Measurements from ENCODE around the gene KIF15.

- TF ChIP-seq CTCF (IDR thresholded peaks at IDR 0.05) (no peak), EP300 (IDR thresholded peaks at IDR 0.05) (no peak), POLR2A (IDR thresholded peaks at IDR 0.05) (no peak)
Measured at GRCh38 chr3:44722103-44722401, 39.5 kb upstream of the KIF15 start.

Data from stomach (tissue), 4 donors.